GM12892 (cell line): ENCODE data around the gene TCF12.

Experiments used
- POLR2A ChIP-seq: IDR thresholded peaks from 2 replicates; pipeline ENCODE4 v1.6.1; 2011; ENCODE audit warnings: low read depth, low read length, control low read depth
- TAF1 ChIP-seq: IDR thresholded peaks from 2 replicates; pipeline ENCODE4 v1.6.1; 2011; ENCODE audit warnings: low read depth, mild to moderate bottlenecking, control low read depth, low read length, borderline replicate concordance

DNA sequence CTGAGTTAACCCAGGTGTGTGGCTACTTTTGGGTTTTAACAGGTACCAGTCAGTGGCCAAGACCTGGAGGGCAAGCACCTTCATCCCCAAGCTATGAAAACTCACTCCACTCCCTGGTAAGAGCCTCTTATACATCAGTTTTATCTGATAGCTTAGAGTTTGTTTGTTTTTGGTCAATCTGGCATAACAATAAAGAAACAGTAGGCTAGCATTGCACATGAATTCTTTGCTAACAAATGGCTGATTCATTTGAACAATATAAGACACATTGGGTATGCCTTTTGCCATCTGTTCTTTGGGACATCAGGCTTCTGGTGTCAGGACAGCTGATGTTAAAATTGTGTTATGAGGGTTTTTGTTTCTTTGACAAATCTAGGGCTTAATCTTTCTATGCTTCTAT is 332.9 kb downstream of the TCF12 start:
- TF ChIP-seq TAF1 (no peak), POLR2A (no peak)
